H9 (cell line): ENCODE data around the gene CYP21A2. TPM values are rescaled to one million over a fixed set of nuclear protein-coding genes. Genes with fewer than 3 reads are reported as not detected.

Source experiments
- DNase-seq: peaks from one replicate; pipeline ENCODE4 v3.0.0-alpha.2; 2017
- H2AFZ ChIP-seq: one replicate; pipeline ENCODE4 v1.6.1; 2013; ENCODE audit warnings: mild to moderate bottlenecking, low read length, control low read depth, moderate library complexity
- H2AK5ac ChIP-seq: 2 replicates; pipeline ENCODE4 v1.6.1; 2013; ENCODE audit warnings: low read length, control low read depth, mixed read lengths; ENCODE audit not compliant: insufficient read length
- H2BK120ac ChIP-seq: one replicate; pipeline ENCODE4 v1.6.1; 2013; ENCODE audit warnings: low read depth, mild to moderate bottlenecking, low read length, control low read depth, inconsistent platforms; ENCODE audit not compliant: poor library complexity, severe bottlenecking
- H2BK12ac ChIP-seq: 2 replicates; pipeline ENCODE4 v1.6.1; 2013; ENCODE audit warnings: low read length, control low read depth, mixed read lengths, low read depth; ENCODE audit not compliant: insufficient read length
- H2BK15ac ChIP-seq: 2 replicates; pipeline ENCODE4 v1.6.1; 2013; ENCODE audit warnings: low read depth, low read length, control low read depth
- H2BK20ac ChIP-seq: one replicate; pipeline ENCODE4 v1.6.1; 2013; ENCODE audit warnings: low read depth, mild to moderate bottlenecking, low read length, control low read depth, inconsistent platforms; ENCODE audit not compliant: poor library complexity, severe bottlenecking
- H2BK5ac ChIP-seq: 2 replicates; pipeline ENCODE4 v1.6.1; 2013; ENCODE audit warnings: low read length, control low read depth, mixed read lengths; ENCODE audit not compliant: insufficient read length
- H3K14ac ChIP-seq: 2 replicates; pipeline ENCODE4 v1.6.1; 2013; ENCODE audit warnings: low read length, control low read depth; ENCODE audit not compliant: insufficient read depth
- H3K18ac ChIP-seq: 2 replicates; pipeline ENCODE4 v1.6.1; 2013; ENCODE audit warnings: low read depth, mild to moderate bottlenecking, mixed read lengths, low read length, control low read depth; ENCODE audit not compliant: insufficient read length
- H3K23ac ChIP-seq: 2 replicates; pipeline ENCODE4 v1.6.1; 2013; ENCODE audit warnings: low read length, control low read depth, mixed read lengths, low read depth; ENCODE audit not compliant: insufficient read length
- H3K23me2 ChIP-seq: 2 replicates; pipeline ENCODE4 v1.6.1; 2013; ENCODE audit warnings: low read depth, mild to moderate bottlenecking, mixed read lengths, low read length, control low read depth; ENCODE audit not compliant: insufficient read length, poor library complexity, severe bottlenecking
- H3K27ac ChIP-seq: 2 replicates; pipeline ENCODE4 v1.5.1; 2013; ENCODE audit warnings: low read length, control low read depth, mixed read lengths, low read depth; ENCODE audit not compliant: insufficient read length
- H3K27me3 ChIP-seq: 2 replicates; pipeline ENCODE4 v1.6.1; 2013; ENCODE audit warnings: low read length, control low read depth, inconsistent platforms; ENCODE audit not compliant: insufficient read depth
- H3K4ac ChIP-seq: 2 replicates; pipeline ENCODE4 v1.6.1; 2013; ENCODE audit warnings: low read depth, mild to moderate bottlenecking, control low read depth, inconsistent platforms, low read length, moderate library complexity
- H3K4me1 ChIP-seq: 2 replicates; pipeline ENCODE4 v1.6.1; 2013; ENCODE audit warnings: low read length, control low read depth, inconsistent platforms; ENCODE audit not compliant: insufficient read depth
- H3K4me2 ChIP-seq: 2 replicates; pipeline ENCODE4 v1.6.1; 2013; ENCODE audit warnings: low read length, control low read depth, mixed read lengths; ENCODE audit not compliant: insufficient read length, insufficient read depth
- H3K56ac ChIP-seq: 2 replicates; pipeline ENCODE4 v1.6.1; 2013; ENCODE audit warnings: low read depth, mild to moderate bottlenecking, mixed read lengths, low read length, control low read depth; ENCODE audit not compliant: insufficient read length
- H3K79me1 ChIP-seq: 2 replicates; pipeline ENCODE4 v1.6.1; 2013; ENCODE audit warnings: low read depth, mild to moderate bottlenecking, moderate library complexity, low read length, control low read depth, inconsistent platforms; ENCODE audit not compliant: insufficient read depth, poor library complexity, severe bottlenecking
- H3K79me2 ChIP-seq: 2 replicates; pipeline ENCODE4 v1.6.1; 2013; ENCODE audit warnings: low read length, control low read depth, inconsistent platforms; ENCODE audit not compliant: insufficient read depth
- H3K9ac ChIP-seq: 2 replicates; pipeline ENCODE4 v1.6.1; 2013; ENCODE audit warnings: low read length, control low read depth, mixed read lengths; ENCODE audit not compliant: insufficient read length; ENCODE audit errors: extremely low read depth
- H3K9me3 ChIP-seq: one replicate; pipeline ENCODE4 v1.6.1; 2013; ENCODE audit warnings: low read depth, low read length, inconsistent platforms; ENCODE audit not compliant: control insufficient read depth
- H3T11ph ChIP-seq: one replicate; pipeline ENCODE4 v1.6.1; 2013; ENCODE audit warnings: mild to moderate bottlenecking, low read length, control low read depth, inconsistent platforms
- H4K20me1 ChIP-seq: one replicate; pipeline ENCODE4 v1.6.1; 2013; ENCODE audit not compliant: control insufficient read depth, insufficient read length, insufficient read depth
- H4K5ac ChIP-seq: 2 replicates; pipeline ENCODE4 v1.6.1; 2013; ENCODE audit warnings: low read depth, mild to moderate bottlenecking, mixed read lengths, low read length, control low read depth; ENCODE audit not compliant: insufficient read length
- H4K8ac ChIP-seq: replicated peaks from 2 replicates; pipeline ENCODE4 v1.6.1; 2013; ENCODE audit warnings: low read length, control low read depth, mixed read lengths, low read depth; ENCODE audit not compliant: insufficient read length
- H4K91ac ChIP-seq: 2 replicates; pipeline ENCODE4 v1.6.1; 2013; ENCODE audit warnings: low read depth, mild to moderate bottlenecking, moderate library complexity, mixed read lengths, low read length, control low read depth; ENCODE audit not compliant: insufficient read length
- H3K27ac Mint-ChIP-seq, 3 experiments: 2 replicates in 2 of 3; 3 replicates in 1 of 3; pipeline ENCODE4 v1.8.0; 2020 to 2021; ENCODE audit warnings: mixed read lengths in 3 of 3, mild to moderate bottlenecking in 1 of 3, moderate library complexity in 1 of 3
- H3K27me3 Mint-ChIP-seq: 2 replicates; pipeline ENCODE4 v1.8.0; 2021; ENCODE audit warnings: low read depth, mild to moderate bottlenecking, moderate library complexity, mixed read lengths
- H3K36me3 Mint-ChIP-seq, 3 experiments: 2 replicates in 2 of 3; 3 replicates in 1 of 3; pipeline ENCODE4 v1.8.0; 2020 to 2021; ENCODE audit warnings: low read depth in 3 of 3, mixed read lengths in 3 of 3; ENCODE audit not compliant: insufficient read depth in 1 of 3
- H3K4me1 Mint-ChIP-seq, 2 experiments: 2 replicates each; pipeline ENCODE4 v1.8.0; 2020; ENCODE audit warnings: mixed read lengths in 2 of 2
- H3K4me3 Mint-ChIP-seq, 2 experiments: 2 replicates in 1 of 2; 3 replicates in 1 of 2; pipeline ENCODE4 v1.8.0; 2020 to 2021; ENCODE audit warnings: mild to moderate bottlenecking in 2 of 2, mixed read lengths in 2 of 2, moderate library complexity in 1 of 2
- H3K9me3 Mint-ChIP-seq, 2 experiments: 2 replicates in 1 of 2; 3 replicates in 1 of 2; pipeline ENCODE4 v1.8.0; 2020; ENCODE audit warnings: mild to moderate bottlenecking in 2 of 2, mixed read lengths in 2 of 2, moderate library complexity in 1 of 2
- WGBS: extraction: QIAGEN DNeasy Blood & Tissue Kit; methylation state at CpG from one replicate; pipeline ENCODE4 v1.1.7; 2013; ENCODE audit warnings: missing lambda C conversion rate, low lambda C conversion rate, mixed read lengths; ENCODE audit not compliant: insufficient read length; ENCODE audit errors: extremely low coverage; 5-methylcytosine and 5-hydroxymethylcytosine counted together
- total RNA-seq: library from RNA; stranded (reverse); gene quantifications from 2 replicates; pipeline ENCODE4 v1.2.1, GENCODE V29; 2021
- TF ChIP-seq, protein P1 (sequence below): fragments of 200-600 bp; sonication (generic); conservative IDR thresholded peaks from 3 replicates; pipeline ENCODE4 v1.8.0; 2021; ENCODE audit warnings: antibody characterized with exemption, mild to moderate bottlenecking

Gene CYP21A2
- total RNA-seq, 1 experiment from 2014 or later: not detected

DNA sequence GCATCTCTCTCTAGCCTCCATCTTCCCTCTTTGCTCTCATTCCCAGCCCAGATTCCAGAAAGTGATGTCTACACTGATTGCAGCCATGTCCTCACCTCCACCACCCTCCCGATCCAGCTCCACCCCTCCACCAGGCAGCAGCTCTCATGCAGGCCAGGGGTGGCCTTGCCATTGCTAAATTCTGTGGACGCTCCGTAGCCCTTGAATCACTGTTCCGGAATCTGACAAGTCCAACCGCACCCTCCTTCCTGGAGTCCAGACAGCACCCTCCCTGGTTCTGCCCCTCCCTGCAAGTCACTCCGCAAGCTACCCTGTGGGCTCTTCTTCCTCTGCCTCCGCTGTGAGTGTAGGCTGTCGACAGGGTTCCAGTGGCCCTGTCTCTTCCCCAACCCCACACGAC lies 44.7 kb downstream of the CYP21A2 start:
- no peak for DNase-seq
- Mint-ChIP-seq H3K36me3 (no peaks in the 10 kb centered on the region), H3K27me3 (peaks cover 26% of the 10 kb centered on the region), H3K4me3 (no peak overlapping the region), H3K4me1 (peaks cover 6 to 16% of the 10 kb centered on the region in 2 experiments), H3K27ac (no peak overlapping the region; a peak in 1 of 7 replicates), H3K9me3 (no peaks in the 10 kb centered on the region)
- no peaks in the 10 kb centered on the region for H3K4me1 ChIP-seq
- no peak overlapping the region for H3K9ac ChIP-seq
- H4K91ac ChIP-seq: no peak overlapping the region
- no peaks in the 10 kb centered on the region; the same call in 1 of the 2 replicates for H3K27me3 ChIP-seq
- TF ChIP-seq, protein P1, sequence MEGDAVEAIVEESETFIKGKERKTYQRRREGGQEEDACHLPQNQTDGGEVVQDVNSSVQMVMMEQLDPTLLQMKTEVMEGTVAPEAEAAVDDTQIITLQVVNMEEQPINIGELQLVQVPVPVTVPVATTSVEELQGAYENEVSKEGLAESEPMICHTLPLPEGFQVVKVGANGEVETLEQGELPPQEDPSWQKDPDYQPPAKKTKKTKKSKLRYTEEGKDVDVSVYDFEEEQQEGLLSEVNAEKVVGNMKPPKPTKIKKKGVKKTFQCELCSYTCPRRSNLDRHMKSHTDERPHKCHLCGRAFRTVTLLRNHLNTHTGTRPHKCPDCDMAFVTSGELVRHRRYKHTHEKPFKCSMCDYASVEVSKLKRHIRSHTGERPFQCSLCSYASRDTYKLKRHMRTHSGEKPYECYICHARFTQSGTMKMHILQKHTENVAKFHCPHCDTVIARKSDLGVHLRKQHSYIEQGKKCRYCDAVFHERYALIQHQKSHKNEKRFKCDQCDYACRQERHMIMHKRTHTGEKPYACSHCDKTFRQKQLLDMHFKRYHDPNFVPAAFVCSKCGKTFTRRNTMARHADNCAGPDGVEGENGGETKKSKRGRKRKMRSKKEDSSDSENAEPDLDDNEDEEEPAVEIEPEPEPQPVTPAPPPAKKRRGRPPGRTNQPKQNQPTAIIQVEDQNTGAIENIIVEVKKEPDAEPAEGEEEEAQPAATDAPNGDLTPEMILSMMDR: no peak
- no peak overlapping the region for H2BK20ac ChIP-seq
- H4K20me1 ChIP-seq: no peaks in the 10 kb centered on the region
- no peak overlapping the region for H3K4ac ChIP-seq
- no peaks in the 10 kb centered on the region for H3K79me1 ChIP-seq
- H3K23me2 ChIP-seq: peaks cover 3% of the 10 kb centered on the region
- no peak overlapping the region for H2BK15ac ChIP-seq
- H4K8ac ChIP-seq: no peak overlapping the region
- no peak overlapping the region for H3K14ac ChIP-seq
- no peaks in the 10 kb centered on the region for H3K79me2 ChIP-seq
- no peak overlapping the region for H3K56ac ChIP-seq
- no peak overlapping the region for H2AFZ ChIP-seq
- no peak overlapping the region for H4K5ac ChIP-seq
- no peak overlapping the region for H2BK120ac ChIP-seq
- no peak overlapping the region for H3K18ac ChIP-seq
- no peak overlapping the region for H3K27ac ChIP-seq
- H3T11ph ChIP-seq: no peak overlapping the region
- no peak overlapping the region for H2BK5ac ChIP-seq
- no CpG with 5 or more reads among the region's 9 CpGs for WGBS
- H2BK12ac ChIP-seq: no peak overlapping the region
- H3K4me2 ChIP-seq: no peak overlapping the region
- no peak overlapping the region for H3K23ac ChIP-seq
- H3K9me3 ChIP-seq: no peaks in the 10 kb centered on the region
- H2AK5ac ChIP-seq: no peak overlapping the region
